Measurements from ENCODE around the gene UBAC2. TPM values are rescaled to one million over a fixed set of nuclear protein-coding genes. Genes with fewer than 3 reads are reported as not detected.
A peak's percentile ranks its signal among the peaks of the same experiment; 100 is the strongest.

UBAC2 gene
- polyA plus RNA-seq, 3 donors = 59.6 to 113 (median 96.7) TPM

- H3K27ac Mint-ChIP-seq = peak overlapping the region; percentile 70 to 86 (median 80)
- Histone ChIP-seq H3K9ac (ENCODE audit: insufficient read depth, low read length, poor library complexity, severe bottlenecking) (no peak overlapping the region), H4K20me1 (ENCODE audit: insufficient read depth, low read length) (peaks cover 8% of the 10 kb centered on the region), H3K27me3 (ENCODE audit: control insufficient read depth in 2 of 2, insufficient read depth in 2 of 2, low read length in 2 of 2) (no peaks in the 10 kb centered on the region), H3K27ac (ENCODE audit: low read depth in 1 of 2, low read length in 2 of 2) (peak overlapping the region in 1 of 2 donors; percentile 72), H3K4me3 (replicated peaks in 1 of 3; ENCODE audit: low read depth in 2 of 3, low read length in 3 of 3) (peak overlapping the region in 1 of 3 experiments; percentile 45), H3K9me3 (replicated peaks in 1 of 2; ENCODE audit: control insufficient read depth in 1 of 2, insufficient read depth in 1 of 2, low read length in 2 of 2) (no peaks in the 10 kb centered on the region), H3K79me2 (ENCODE audit: insufficient read depth, low read length) (peaks cover 84% of the 10 kb centered on the region), H3K4me1 (ENCODE audit: control insufficient read depth in 1 of 2, insufficient read depth in 2 of 2, low read length in 2 of 2) (peaks cover 62 to 71% of the 10 kb centered on the region in 2 donors), H2AFZ (ENCODE audit: insufficient read depth, low read depth, low read length, poor library complexity, severe bottlenecking) (peak overlapping the region; percentile 3), H3K4me2 (replicated peaks; ENCODE audit: extremely low read depth, low read length, poor library complexity, severe bottlenecking) (peak overlapping the region; percentile 62), H3K36me3 (replicated peaks in 1 of 2; ENCODE audit: control insufficient read depth in 1 of 2, insufficient read depth in 2 of 2, low read length in 2 of 2) (peaks cover 11% of the 10 kb centered on the region in 2 donors)
- peaks cover 60% of the 10 kb centered on the region for H3K4me1 Mint-ChIP-seq
- H3K9me3 Mint-ChIP-seq = no peaks in the 10 kb centered on the region
- H3K4me3 Mint-ChIP-seq = peak overlapping the region; percentile 45 to 64
- TF ChIP-seq CTCF (IDR thresholded peaks at IDR 0.05) = no peak
- intact Hi-C loops (cut with micrococcal nuclease) = loop anchor here in 1 of 2 donors (5.0 kb wide), 1 partner anchor 54 kb away; the partner anchor contains the start of gene UBAC2
- no peak for DNase-seq
- no peaks in the 10 kb centered on the region for H3K27me3 Mint-ChIP-seq (ENCODE audit: low read depth in 3 of 3)
- H3K36me3 Mint-ChIP-seq = peaks cover 26 to 28% of the 10 kb centered on the region in 2 donors
- 0% methylated on average over 1 of the region's 2 CpGs for WGBS (ENCODE audit: insufficient coverage)
Observed at GRCh38 chr13:99256283-99256682, 55.6 kb downstream of the UBAC2 start.

GRCh38 chr13:99256709-99257108, 56.1 kb downstream of the UBAC2 start:
- Mint-ChIP-seq H3K4me1 (peaks cover 59% of the 10 kb centered on the region), H3K27me3 (ENCODE audit: low read depth in 3 of 3) (no peaks in the 10 kb centered on the region)

More at GRCh38 chr13:99256709-99257108, 56.1 kb downstream of the UBAC2 start:
- peak overlapping the region; percentile 62 for H3K4me2 ChIP-seq (replicated peaks; ENCODE audit: extremely low read depth, low read length, poor library complexity, severe bottlenecking)
- peaks cover 84% of the 10 kb centered on the region for H3K79me2 ChIP-seq (ENCODE audit: insufficient read depth, low read length)
- peaks cover 29 to 30% of the 10 kb centered on the region in 2 donors for H3K36me3 Mint-ChIP-seq
- peaks cover 57 to 71% of the 10 kb centered on the region in 2 donors for H3K4me1 ChIP-seq (ENCODE audit: control insufficient read depth in 1 of 2, insufficient read depth in 2 of 2, low read length in 2 of 2)
- peaks cover 11% of the 10 kb centered on the region in 2 donors for H3K36me3 ChIP-seq (replicated peaks in 1 of 2; ENCODE audit: control insufficient read depth in 1 of 2, insufficient read depth in 2 of 2, low read length in 2 of 2)
- peak overlapping the region; percentile 70 to 86 (median 80) for H3K27ac Mint-ChIP-seq
- peak overlapping the region in 2 of 3 experiments; percentile 1 to 45 for H3K4me3 ChIP-seq (replicated peaks in 1 of 3; ENCODE audit: low read depth in 2 of 3, low read length in 3 of 3)
- H3K9me3 Mint-ChIP-seq = no peaks in the 10 kb centered on the region
- peak overlapping the region; percentile 3 for H2AFZ ChIP-seq (ENCODE audit: insufficient read depth, low read depth, low read length, poor library complexity, severe bottlenecking)
- peak overlapping the region; percentile 36 to 72 for H3K27ac ChIP-seq (ENCODE audit: low read depth in 1 of 2, low read length in 2 of 2)
- intact Hi-C loops (cut with micrococcal nuclease) = loop anchor here in 1 of 2 donors (5.0 kb wide), 1 partner anchor 54 kb away; the partner anchor contains the start of gene UBAC2
- H3K27me3 ChIP-seq (ENCODE audit: control insufficient read depth in 2 of 2, insufficient read depth in 2 of 2, low read length in 2 of 2) = no peaks in the 10 kb centered on the region
- peak; percentile 39 to 59 (median 40) for DNase-seq
- TF ChIP-seq CTCF (IDR thresholded peaks at IDR 0.05) = no peak
- H3K4me3 Mint-ChIP-seq = peak overlapping the region; percentile 45 to 64
- no CpG with 5 or more reads among the region's 3 CpGs for WGBS (ENCODE audit: insufficient coverage)
- H3K9ac ChIP-seq (ENCODE audit: insufficient read depth, low read length, poor library complexity, severe bottlenecking) = no peak overlapping the region
- H4K20me1 ChIP-seq (ENCODE audit: insufficient read depth, low read length) = peaks cover 3% of the 10 kb centered on the region
- H3K9me3 ChIP-seq (replicated peaks in 1 of 2; ENCODE audit: control insufficient read depth in 1 of 2, insufficient read depth in 1 of 2, low read length in 2 of 2) = no peaks in the 10 kb centered on the region

Data from CD14-positive monocyte (primary cell).